Parathyroid adenoma (tissue), 2 donors: Measurements from ENCODE around the gene PBLD.
"Not testable (repeated sequence)": the region's sequence is repeated elsewhere in the genome, so short reads cannot be mapped to it uniquely, and the experiment has no call there.

Experiments
- H2AFZ ChIP-seq: fragments of 300-600 bp; sonication (generic); one replicate; pipeline ENCODE4 v1.7.0; 2017; ENCODE audit warnings: antibody characterized with exemption, mild to moderate bottlenecking
- H3K27ac ChIP-seq: fragments of 300-600 bp; sonication (generic); one replicate; pipeline ENCODE4 v1.7.0; 2017
- H3K27me3 ChIP-seq: fragments of 300-600 bp; sonication (generic); one replicate; pipeline ENCODE4 v1.7.0; 2017; ENCODE audit warnings: low read length; ENCODE audit not compliant: control insufficient read depth, insufficient read depth
- H3K36me3 ChIP-seq: fragments of 300-600 bp; sonication (generic); one replicate; pipeline ENCODE4 v1.7.0; 2017; ENCODE audit warnings: low read length; ENCODE audit not compliant: control insufficient read depth, insufficient read depth
- H3K4me1 ChIP-seq: fragments of 300-600 bp; sonication (generic); one replicate; pipeline ENCODE4 v1.7.0; 2017; ENCODE audit warnings: control low read depth
- H3K4me2 ChIP-seq: fragments of 300-600 bp; sonication (generic); one replicate; pipeline ENCODE4 v1.7.0; 2017; ENCODE audit warnings: low read length
- H3K4me3 ChIP-seq: fragments of 300-600 bp; sonication (generic); one replicate; pipeline ENCODE4 v1.7.0; 2017; ENCODE audit warnings: low read depth, low read length
- H3K79me2 ChIP-seq: fragments of 300-600 bp; sonication (generic); one replicate; pipeline ENCODE4 v1.7.0; 2017; ENCODE audit warnings: control low read depth
- H3K9ac ChIP-seq: fragments of 300-600 bp; sonication (generic); one replicate; pipeline ENCODE4 v1.7.0; 2017; ENCODE audit warnings: mild to moderate bottlenecking
- H3K9me3 ChIP-seq: fragments of 300-600 bp; sonication (generic); one replicate; pipeline ENCODE4 v1.7.0; 2017; ENCODE audit warnings: low read length; ENCODE audit not compliant: control insufficient read depth
- TF ChIP-seq, protein P1 (sequence below): fragments of 300-600 bp; sonication (generic); IDR thresholded peaks from one replicate; pipeline ENCODE4 v1.7.0; 2017; ENCODE audit warnings: antibody characterized with exemption, mild to moderate bottlenecking
- donor health status: primary hyperparathyroidism.

The PBLD gene

DNA sequence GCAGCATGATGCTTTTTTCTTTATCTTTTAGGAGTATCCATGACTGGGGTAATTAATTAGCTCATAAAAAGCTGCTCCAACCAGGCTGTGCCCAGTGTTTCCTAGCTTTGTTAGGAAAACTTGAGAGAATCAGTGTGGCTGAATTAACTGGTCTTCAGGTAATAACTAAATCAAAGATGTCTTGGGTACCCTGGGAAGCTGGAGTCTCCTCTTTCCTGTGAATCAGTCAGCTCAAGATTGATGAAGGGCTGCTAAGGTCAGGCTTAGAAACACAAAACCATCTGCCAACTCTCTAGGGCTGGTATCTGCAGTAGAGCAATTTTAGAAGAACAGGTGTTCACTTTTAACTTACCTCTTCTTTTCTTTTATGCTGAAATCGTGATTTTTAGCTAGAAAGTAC lies 79.4 kb downstream of the PBLD start:
- Histone ChIP-seq H3K9me3 (no peaks in the 10 kb centered on the region), H3K27ac (no peak overlapping the region), H3K4me1 (no peaks in the 10 kb centered on the region), H3K4me3 (no peak overlapping the region), H3K4me2 (no peak overlapping the region), H3K36me3 (no peaks in the 10 kb centered on the region), H3K79me2 (no peaks in the 10 kb centered on the region), H3K27me3 (no peaks in the 10 kb centered on the region), H3K9ac (no peak overlapping the region), H2AFZ (no peak overlapping the region)
- TF ChIP-seq, protein P1, sequence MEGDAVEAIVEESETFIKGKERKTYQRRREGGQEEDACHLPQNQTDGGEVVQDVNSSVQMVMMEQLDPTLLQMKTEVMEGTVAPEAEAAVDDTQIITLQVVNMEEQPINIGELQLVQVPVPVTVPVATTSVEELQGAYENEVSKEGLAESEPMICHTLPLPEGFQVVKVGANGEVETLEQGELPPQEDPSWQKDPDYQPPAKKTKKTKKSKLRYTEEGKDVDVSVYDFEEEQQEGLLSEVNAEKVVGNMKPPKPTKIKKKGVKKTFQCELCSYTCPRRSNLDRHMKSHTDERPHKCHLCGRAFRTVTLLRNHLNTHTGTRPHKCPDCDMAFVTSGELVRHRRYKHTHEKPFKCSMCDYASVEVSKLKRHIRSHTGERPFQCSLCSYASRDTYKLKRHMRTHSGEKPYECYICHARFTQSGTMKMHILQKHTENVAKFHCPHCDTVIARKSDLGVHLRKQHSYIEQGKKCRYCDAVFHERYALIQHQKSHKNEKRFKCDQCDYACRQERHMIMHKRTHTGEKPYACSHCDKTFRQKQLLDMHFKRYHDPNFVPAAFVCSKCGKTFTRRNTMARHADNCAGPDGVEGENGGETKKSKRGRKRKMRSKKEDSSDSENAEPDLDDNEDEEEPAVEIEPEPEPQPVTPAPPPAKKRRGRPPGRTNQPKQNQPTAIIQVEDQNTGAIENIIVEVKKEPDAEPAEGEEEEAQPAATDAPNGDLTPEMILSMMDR: no peak

DNA sequence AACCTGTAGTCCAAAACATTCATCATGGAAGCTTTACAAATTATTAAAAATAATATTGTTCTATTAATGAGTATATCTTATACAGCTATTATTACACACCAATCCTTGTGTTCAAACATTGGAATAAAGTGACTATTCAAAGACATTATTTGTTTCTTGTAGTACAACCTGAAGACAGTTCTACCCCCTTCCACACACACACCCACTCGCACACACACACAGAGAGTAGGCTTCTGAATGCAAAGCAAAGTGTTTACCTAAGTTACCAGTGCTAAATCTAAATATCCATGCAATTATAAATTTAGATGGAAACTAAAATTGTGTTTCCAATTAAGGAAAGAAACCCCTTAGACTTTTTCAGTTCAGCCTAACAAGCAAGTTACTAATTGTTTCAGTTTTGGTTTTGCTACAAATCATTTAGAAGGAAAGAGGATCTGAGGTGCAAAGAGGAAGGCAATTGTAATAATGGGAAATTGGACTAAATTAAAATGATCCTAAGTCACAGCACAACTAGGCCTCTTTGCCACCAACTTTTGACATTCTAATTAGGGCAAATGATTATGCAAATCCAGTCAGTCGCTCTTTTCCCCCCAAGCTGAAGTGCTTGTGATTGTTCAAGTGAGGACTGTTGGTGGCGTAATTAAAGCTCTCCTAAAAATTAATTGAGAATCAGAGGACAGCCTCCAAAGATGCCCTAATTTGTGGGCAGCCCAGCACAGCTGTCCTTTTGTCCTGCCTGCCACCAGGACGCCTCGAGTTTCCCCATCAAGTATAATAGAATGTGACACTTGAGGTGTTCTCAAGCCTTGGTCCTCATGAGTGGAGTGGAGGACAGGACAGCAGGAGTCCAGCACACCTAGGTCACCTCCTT lies 80.9 kb downstream of the PBLD start:
- Histone ChIP-seq H3K36me3 (no peaks in the 10 kb centered on the region), H2AFZ (no peak overlapping the region)

GRCh38 chr10:68251151-68251550 lies 81.6 kb downstream of the PBLD start:
- Histone ChIP-seq H3K79me2 (no peaks in the 10 kb centered on the region), H3K4me3 (no peak overlapping the region), H3K4me2 (no peak overlapping the region), H3K9ac (no peak overlapping the region), H3K36me3 (no peaks in the 10 kb centered on the region), H3K27me3 (no peaks in the 10 kb centered on the region), H3K27ac (no peak overlapping the region), H3K4me1 (no peaks in the 10 kb centered on the region), H2AFZ (no peak overlapping the region), H3K9me3 (no peaks in the 10 kb centered on the region)
- TF ChIP-seq, protein P1: no peak

More for the DNA sequence above, 80.9 kb downstream of the PBLD start:
- no peak overlapping the region for H3K4me3 ChIP-seq
- no peaks in the 10 kb centered on the region for H3K27me3 ChIP-seq
- H3K4me2 ChIP-seq: no peak overlapping the region
- no peak overlapping the region for H3K9ac ChIP-seq
- TF ChIP-seq, protein P1: no peak
- H3K79me2 ChIP-seq: no peaks in the 10 kb centered on the region
- H3K27ac ChIP-seq: no peak overlapping the region
- H3K4me1 ChIP-seq: no peaks in the 10 kb centered on the region
- no peaks in the 10 kb centered on the region for H3K9me3 ChIP-seq

DNA sequence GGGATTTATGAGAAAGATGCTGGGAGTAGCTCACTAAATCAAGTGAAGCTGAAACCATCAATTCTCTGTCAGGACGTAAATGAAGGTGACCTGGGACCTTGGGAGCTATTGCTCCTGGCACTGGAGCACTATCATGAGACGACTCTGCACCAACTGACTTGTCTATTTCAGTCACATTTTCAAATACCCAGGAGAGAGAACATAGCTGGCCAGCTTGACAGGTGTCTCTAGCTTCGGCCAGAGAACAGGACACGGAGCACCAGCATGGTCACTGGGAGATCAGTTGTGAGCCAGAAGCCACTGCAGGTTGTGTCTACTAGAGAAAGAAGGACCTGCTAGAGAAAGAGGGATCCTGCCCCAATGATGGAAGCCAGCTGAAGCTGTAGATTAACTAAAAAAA lies 83.4 kb downstream of the PBLD start:
- Histone ChIP-seq H3K4me3 (no peak overlapping the region), H3K4me1 (no peaks in the 10 kb centered on the region), H3K79me2 (no peaks in the 10 kb centered on the region), H3K9me3 (no peaks in the 10 kb centered on the region), H2AFZ (no peak overlapping the region), H3K27me3 (no peaks in the 10 kb centered on the region), H3K9ac (no peak overlapping the region), H3K36me3 (no peaks in the 10 kb centered on the region), H3K4me2 (no peak overlapping the region), H3K27ac (no peak overlapping the region)
- TF ChIP-seq, protein P1: no peak

DNA sequence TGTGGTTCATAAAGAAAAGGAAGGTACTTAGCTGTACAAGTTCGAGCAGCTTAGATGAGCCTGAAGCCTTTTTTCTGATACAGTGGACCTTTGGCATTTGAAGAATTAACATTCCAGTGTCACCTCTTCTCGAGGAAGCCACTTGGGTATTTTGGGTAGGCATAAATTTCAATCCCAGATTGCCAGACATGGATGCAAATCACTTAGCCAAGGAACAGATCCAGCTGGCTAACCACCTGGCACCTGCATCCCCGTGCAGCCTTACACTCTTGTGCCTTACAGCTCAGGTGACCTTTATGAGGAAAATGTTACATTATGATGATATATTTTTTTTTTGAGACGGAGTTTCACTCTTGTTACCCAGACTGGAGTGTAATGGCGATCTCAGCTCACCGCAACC lies 84.8 kb downstream of the PBLD start:
- Histone ChIP-seq H3K4me2 (no peak overlapping the region), H3K4me1 (no peaks in the 10 kb centered on the region), H3K9me3 (no peaks in the 10 kb centered on the region), H3K27me3 (no peaks in the 10 kb centered on the region), H3K4me3 (no peak overlapping the region), H3K36me3 (no peaks in the 10 kb centered on the region), H3K27ac (no peak overlapping the region), H3K9ac (no peak overlapping the region), H3K79me2 (no peaks in the 10 kb centered on the region), H2AFZ (no peak overlapping the region)
- TF ChIP-seq, protein P1: no peak

DNA sequence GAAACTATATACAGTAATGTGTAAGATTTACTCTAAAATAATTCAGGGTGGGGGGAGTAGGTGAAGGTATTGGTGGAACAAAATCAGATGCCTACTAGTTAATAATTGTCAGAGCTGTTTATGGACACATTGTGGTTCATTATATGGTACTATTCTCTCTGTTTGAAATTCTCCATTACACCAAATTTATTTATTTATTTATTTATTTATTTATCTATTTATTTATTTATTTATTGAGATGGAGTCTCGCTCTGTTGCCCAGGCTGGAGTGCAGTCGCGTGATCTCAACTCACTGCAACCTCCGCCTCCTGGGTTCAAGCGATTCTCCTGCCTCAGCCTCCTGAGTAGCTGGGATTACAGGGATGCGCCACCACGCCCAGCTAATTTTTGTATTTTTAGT lies 86.3 kb downstream of the PBLD start:
- not testable (repeated sequence) for H3K4me2 ChIP-seq, H3K9me3 ChIP-seq, H3K27me3 ChIP-seq, H3K4me3 ChIP-seq, H3K27ac ChIP-seq, H3K4me1 ChIP-seq, H3K9ac ChIP-seq, H2AFZ ChIP-seq, H3K36me3 ChIP-seq, H3K79me2 ChIP-seq
